Thymus (tissue), 11 donors: ENCODE results near the gene ZYG11A. TPM values are rescaled to one million over a fixed set of nuclear protein-coding genes. Genes with fewer than 3 reads are reported as not detected.
"Not testable (repeated sequence)": the region's sequence is repeated elsewhere in the genome, so short reads cannot be mapped to it uniquely, and the experiment has no call there.

Source experiments
- DNase-seq, 9 donors: peaks; one replicate each; pipeline ENCODE4 v3.0.0-alpha.2; 2013; ENCODE audit warnings: low spot score in 9 of 9, low read depth in 6 of 9, missing footprints in 1 of 9
- H3K27ac ChIP-seq, 2 donors: one replicate each; pipeline ENCODE4 v1.5.1; 2013; ENCODE audit warnings: control low read depth in 1 of 2, low read depth in 1 of 2, low read length in 1 of 2, mild to moderate bottlenecking in 1 of 2, moderate library complexity in 1 of 2
- H3K27me3 ChIP-seq, 2 donors: one replicate each; pipeline ENCODE4 v1.5.1; 2013; ENCODE audit warnings: low read length in 1 of 2; ENCODE audit not compliant: control insufficient read depth in 2 of 2, insufficient read depth in 1 of 2
- H3K36me3 ChIP-seq, 2 donors: one replicate each; pipeline ENCODE4 v1.5.1; 2013; ENCODE audit warnings: low read length in 1 of 2, mild to moderate bottlenecking in 1 of 2, moderate library complexity in 1 of 2; ENCODE audit not compliant: control insufficient read depth in 2 of 2, insufficient read depth in 2 of 2
- H3K4me1 ChIP-seq, 2 donors: one replicate each; pipeline ENCODE4 v1.5.1; 2013; ENCODE audit warnings: low read length in 2 of 2; ENCODE audit not compliant: control insufficient read depth in 2 of 2, insufficient read depth in 2 of 2
- H3K4me3 ChIP-seq, 2 donors: one replicate each; pipeline ENCODE4 v1.5.1; 2013; ENCODE audit warnings: low read length in 2 of 2, control low read depth in 1 of 2, mild to moderate bottlenecking in 1 of 2
- H3K9me3 ChIP-seq, 2 donors: one replicate each; pipeline ENCODE4 v1.5.1; 2013; ENCODE audit warnings: low read length in 1 of 2, mild to moderate bottlenecking in 1 of 2; ENCODE audit not compliant: control insufficient read depth in 2 of 2, insufficient read depth in 1 of 2
- WGBS: extraction: QIAGEN DNeasy Blood & Tissue Kit; methylation state at CpG from one replicate; pipeline ENCODE4 v1.1.7; 2013; 5-methylcytosine and 5-hydroxymethylcytosine counted together
- polyA plus RNA-seq: library from polyadenylated mRNA; stranded (reverse); fragments of 200-250 nt; gene quantifications from one replicate; pipeline ENCODE4 v1.2.3, GENCODE V29; 2013
- total RNA-seq: library from RNA; stranded (reverse); fragments of 120-200 nt; gene quantifications from one replicate; pipeline ENCODE4 v1.2.4, GENCODE V29; 2013
- donor health status: healthy.

The ZYG11A gene
- total and polyA plus RNA-seq, 2 donors, result 0.90 to 0.91 TPM

GRCh38 chr1:52834798-52835197 lies 7.8 kb upstream of the ZYG11A start:
- no peaks in the 10 kb centered on the region for H3K27me3 ChIP-seq
- DNase-seq, result no peak
- WGBS, result 79% methylated on average over 3 of the region's 3 CpGs

GRCh38 chr1:52836035-52836434 lies 6.5 kb upstream of the ZYG11A start:
- Histone ChIP-seq H3K9me3 (no peaks in the 10 kb centered on the region), H3K27me3 (peaks cover 0 to 2% of the 10 kb centered on the region in 2 donors), H3K4me3 (no peak overlapping the region), H3K27ac (no peak overlapping the region), H3K36me3 (no peaks in the 10 kb centered on the region), H3K4me1 (no peaks in the 10 kb centered on the region)
- 79% methylated on average over 3 of the region's 3 CpGs for WGBS
- DNase-seq, result no peak

More at GRCh38 chr1:52834798-52835197, 7.8 kb upstream of the ZYG11A start:
- Histone ChIP-seq H3K36me3 (no peaks in the 10 kb centered on the region), H3K27ac (no peak overlapping the region), H3K4me1 (no peaks in the 10 kb centered on the region), H3K9me3 (no peaks in the 10 kb centered on the region), H3K4me3 (no peak overlapping the region)

GRCh38 chr1:52839175-52839574 lies 3.4 kb upstream of the ZYG11A start:
- not testable (repeated sequence) for H3K36me3 ChIP-seq, H3K4me3 ChIP-seq, H3K27ac ChIP-seq, H3K9me3 ChIP-seq, H3K4me1 ChIP-seq, DNase-seq
- H3K27me3 ChIP-seq, result peaks cover 20 to 34% of the 10 kb centered on the region in 2 donors
- 98% methylated on average over 10 of the region's 10 CpGs for WGBS

- DNase-seq, H3K4me3 ChIP-seq, H3K4me1 ChIP-seq, H3K27ac ChIP-seq, H3K9me3 ChIP-seq, H3K36me3 ChIP-seq: not testable (repeated sequence)
- 97% methylated on average over 6 of the region's 6 CpGs for WGBS
- H3K27me3 ChIP-seq, result peaks cover 25 to 54% of the 10 kb centered on the region in 2 donors
Observed at GRCh38 chr1:52845119-52845518, 2.6 kb downstream of the ZYG11A start.

GRCh38 chr1:52848423-52848822 lies 5.9 kb downstream of the ZYG11A start:
- Histone ChIP-seq H3K27me3 (peaks cover 10 to 28% of the 10 kb centered on the region in 2 donors), H3K27ac (no peak overlapping the region), H3K4me1 (peaks cover 0 to under 1% of the 10 kb centered on the region in 2 donors), H3K4me3 (no peak overlapping the region), H3K36me3 (no peaks in the 10 kb centered on the region), H3K9me3 (no peaks in the 10 kb centered on the region)
- DNase-seq, result no peak
- WGBS, result 92% methylated on average over 5 of the region's 5 CpGs

- Histone ChIP-seq H3K36me3 (no peaks in the 10 kb centered on the region), H3K4me1 (no peaks in the 10 kb centered on the region), H3K27ac (no peak overlapping the region), H3K9me3 (no peaks in the 10 kb centered on the region), H3K27me3 (peaks cover under 1 to 4% of the 10 kb centered on the region in 2 donors), H3K4me3 (no peak overlapping the region)
- 96% methylated on average over 4 of the region's 4 CpGs for WGBS
- no peak for DNase-seq
Observed at GRCh38 chr1:52850951-52851350, 8.4 kb downstream of the ZYG11A start.

- Histone ChIP-seq H3K27ac (no peak overlapping the region), H3K27me3 (no peaks in the 10 kb centered on the region), H3K9me3 (no peaks in the 10 kb centered on the region), H3K36me3 (no peaks in the 10 kb centered on the region), H3K4me3 (no peak overlapping the region), H3K4me1 (no peaks in the 10 kb centered on the region)
- WGBS, result 84% methylated on average over 2 of the region's 2 CpGs
- DNase-seq, result no peak
Observed at GRCh38 chr1:52852854-52853253, 10.3 kb downstream of the ZYG11A start.

- DNase-seq, result no peak
- H3K27ac ChIP-seq, result no peak overlapping the region
- H3K27me3 ChIP-seq, result no peaks in the 10 kb centered on the region
- WGBS, result 98% methylated on average over 4 of the region's 4 CpGs
- H3K9me3 ChIP-seq, result no peaks in the 10 kb centered on the region
- H3K4me3 ChIP-seq, result no peak overlapping the region
- no peaks in the 10 kb centered on the region for H3K36me3 ChIP-seq
- no peaks in the 10 kb centered on the region for H3K4me1 ChIP-seq
Observed at GRCh38 chr1:52855584-52855983, 13.0 kb downstream of the ZYG11A start.

- 96% methylated on average over 4 of the region's 4 CpGs for WGBS
- Histone ChIP-seq H3K4me3 (no peak overlapping the region), H3K27ac (no peak overlapping the region), H3K9me3 (no peaks in the 10 kb centered on the region), H3K36me3 (no peaks in the 10 kb centered on the region), H3K27me3 (no peaks in the 10 kb centered on the region), H3K4me1 (no peaks in the 10 kb centered on the region)
- no peak for DNase-seq
Observed at GRCh38 chr1:52856026-52856425, 13.5 kb downstream of the ZYG11A start.

- WGBS, result 91% methylated on average over 4 of the region's 4 CpGs
- H3K27ac ChIP-seq, result peak overlapping the region in 1 of 2 donors; percentile 1
- DNase-seq, result no peak
- H3K4me3 ChIP-seq, result no peak overlapping the region
- no peaks in the 10 kb centered on the region for H3K27me3 ChIP-seq
- no peaks in the 10 kb centered on the region for H3K36me3 ChIP-seq
- H3K4me1 ChIP-seq, result no peaks in the 10 kb centered on the region
- no peaks in the 10 kb centered on the region for H3K9me3 ChIP-seq
Observed at GRCh38 chr1:52857443-52857842, 14.9 kb downstream of the ZYG11A start.
